H9 (cell line): ENCODE results near the gene TMEM9. TPM values are rescaled to one million over a fixed set of nuclear protein-coding genes. Genes with fewer than 3 reads are reported as not detected.

ENCODE experiments used
- DNase-seq: peaks from one replicate; pipeline ENCODE4 v3.0.0-alpha.2; 2017
- H2AFZ ChIP-seq: one replicate; pipeline ENCODE4 v1.6.1; 2013; ENCODE audit warnings: mild to moderate bottlenecking, low read length, control low read depth, moderate library complexity
- H2AK5ac ChIP-seq: 2 replicates; pipeline ENCODE4 v1.6.1; 2013; ENCODE audit warnings: low read length, control low read depth, mixed read lengths; ENCODE audit not compliant: insufficient read length
- H2BK120ac ChIP-seq: one replicate; pipeline ENCODE4 v1.6.1; 2013; ENCODE audit warnings: low read depth, mild to moderate bottlenecking, low read length, control low read depth, inconsistent platforms; ENCODE audit not compliant: poor library complexity, severe bottlenecking
- H2BK12ac ChIP-seq: 2 replicates; pipeline ENCODE4 v1.6.1; 2013; ENCODE audit warnings: low read length, control low read depth, mixed read lengths, low read depth; ENCODE audit not compliant: insufficient read length
- H2BK15ac ChIP-seq: 2 replicates; pipeline ENCODE4 v1.6.1; 2013; ENCODE audit warnings: low read depth, low read length, control low read depth
- H2BK20ac ChIP-seq: one replicate; pipeline ENCODE4 v1.6.1; 2013; ENCODE audit warnings: low read depth, mild to moderate bottlenecking, low read length, control low read depth, inconsistent platforms; ENCODE audit not compliant: poor library complexity, severe bottlenecking
- H2BK5ac ChIP-seq: 2 replicates; pipeline ENCODE4 v1.6.1; 2013; ENCODE audit warnings: low read length, control low read depth, mixed read lengths; ENCODE audit not compliant: insufficient read length
- H3K14ac ChIP-seq: 2 replicates; pipeline ENCODE4 v1.6.1; 2013; ENCODE audit warnings: low read length, control low read depth; ENCODE audit not compliant: insufficient read depth
- H3K18ac ChIP-seq: 2 replicates; pipeline ENCODE4 v1.6.1; 2013; ENCODE audit warnings: low read depth, mild to moderate bottlenecking, mixed read lengths, low read length, control low read depth; ENCODE audit not compliant: insufficient read length
- H3K23ac ChIP-seq: 2 replicates; pipeline ENCODE4 v1.6.1; 2013; ENCODE audit warnings: low read length, control low read depth, mixed read lengths, low read depth; ENCODE audit not compliant: insufficient read length
- H3K23me2 ChIP-seq: 2 replicates; pipeline ENCODE4 v1.6.1; 2013; ENCODE audit warnings: low read depth, mild to moderate bottlenecking, mixed read lengths, low read length, control low read depth; ENCODE audit not compliant: insufficient read length, poor library complexity, severe bottlenecking
- H3K27ac ChIP-seq: 2 replicates; pipeline ENCODE4 v1.5.1; 2013; ENCODE audit warnings: low read length, control low read depth, mixed read lengths, low read depth; ENCODE audit not compliant: insufficient read length
- H3K27me3 ChIP-seq: 2 replicates; pipeline ENCODE4 v1.6.1; 2013; ENCODE audit warnings: low read length, control low read depth, inconsistent platforms; ENCODE audit not compliant: insufficient read depth
- H3K4ac ChIP-seq: 2 replicates; pipeline ENCODE4 v1.6.1; 2013; ENCODE audit warnings: low read depth, mild to moderate bottlenecking, control low read depth, inconsistent platforms, low read length, moderate library complexity
- H3K4me1 ChIP-seq: 2 replicates; pipeline ENCODE4 v1.6.1; 2013; ENCODE audit warnings: low read length, control low read depth, inconsistent platforms; ENCODE audit not compliant: insufficient read depth
- H3K4me2 ChIP-seq: 2 replicates; pipeline ENCODE4 v1.6.1; 2013; ENCODE audit warnings: low read length, control low read depth, mixed read lengths; ENCODE audit not compliant: insufficient read length, insufficient read depth
- H3K56ac ChIP-seq: 2 replicates; pipeline ENCODE4 v1.6.1; 2013; ENCODE audit warnings: low read depth, mild to moderate bottlenecking, mixed read lengths, low read length, control low read depth; ENCODE audit not compliant: insufficient read length
- H3K79me1 ChIP-seq: 2 replicates; pipeline ENCODE4 v1.6.1; 2013; ENCODE audit warnings: low read depth, mild to moderate bottlenecking, moderate library complexity, low read length, control low read depth, inconsistent platforms; ENCODE audit not compliant: insufficient read depth, poor library complexity, severe bottlenecking
- H3K79me2 ChIP-seq: 2 replicates; pipeline ENCODE4 v1.6.1; 2013; ENCODE audit warnings: low read length, control low read depth, inconsistent platforms; ENCODE audit not compliant: insufficient read depth
- H3K9ac ChIP-seq: 2 replicates; pipeline ENCODE4 v1.6.1; 2013; ENCODE audit warnings: low read length, control low read depth, mixed read lengths; ENCODE audit not compliant: insufficient read length; ENCODE audit errors: extremely low read depth
- H3K9me3 ChIP-seq: one replicate; pipeline ENCODE4 v1.6.1; 2013; ENCODE audit warnings: low read depth, low read length, inconsistent platforms; ENCODE audit not compliant: control insufficient read depth
- H3T11ph ChIP-seq: one replicate; pipeline ENCODE4 v1.6.1; 2013; ENCODE audit warnings: mild to moderate bottlenecking, low read length, control low read depth, inconsistent platforms
- H4K20me1 ChIP-seq: one replicate; pipeline ENCODE4 v1.6.1; 2013; ENCODE audit not compliant: control insufficient read depth, insufficient read length, insufficient read depth
- H4K5ac ChIP-seq: 2 replicates; pipeline ENCODE4 v1.6.1; 2013; ENCODE audit warnings: low read depth, mild to moderate bottlenecking, mixed read lengths, low read length, control low read depth; ENCODE audit not compliant: insufficient read length
- H4K8ac ChIP-seq: replicated peaks from 2 replicates; pipeline ENCODE4 v1.6.1; 2013; ENCODE audit warnings: low read length, control low read depth, mixed read lengths, low read depth; ENCODE audit not compliant: insufficient read length
- H4K91ac ChIP-seq: 2 replicates; pipeline ENCODE4 v1.6.1; 2013; ENCODE audit warnings: low read depth, mild to moderate bottlenecking, moderate library complexity, mixed read lengths, low read length, control low read depth; ENCODE audit not compliant: insufficient read length
- H3K27ac Mint-ChIP-seq, 3 experiments: 2 replicates in 2 of 3; 3 replicates in 1 of 3; pipeline ENCODE4 v1.8.0; 2020 to 2021; ENCODE audit warnings: mixed read lengths in 3 of 3, mild to moderate bottlenecking in 1 of 3, moderate library complexity in 1 of 3
- H3K27me3 Mint-ChIP-seq: 2 replicates; pipeline ENCODE4 v1.8.0; 2021; ENCODE audit warnings: low read depth, mild to moderate bottlenecking, moderate library complexity, mixed read lengths
- H3K36me3 Mint-ChIP-seq, 3 experiments: 2 replicates in 2 of 3; 3 replicates in 1 of 3; pipeline ENCODE4 v1.8.0; 2020 to 2021; ENCODE audit warnings: low read depth in 3 of 3, mixed read lengths in 3 of 3; ENCODE audit not compliant: insufficient read depth in 1 of 3
- H3K4me1 Mint-ChIP-seq, 2 experiments: 2 replicates each; pipeline ENCODE4 v1.8.0; 2020; ENCODE audit warnings: mixed read lengths in 2 of 2
- H3K4me3 Mint-ChIP-seq, 2 experiments: 2 replicates in 1 of 2; 3 replicates in 1 of 2; pipeline ENCODE4 v1.8.0; 2020 to 2021; ENCODE audit warnings: mild to moderate bottlenecking in 2 of 2, mixed read lengths in 2 of 2, moderate library complexity in 1 of 2
- H3K9me3 Mint-ChIP-seq, 2 experiments: 2 replicates in 1 of 2; 3 replicates in 1 of 2; pipeline ENCODE4 v1.8.0; 2020; ENCODE audit warnings: mild to moderate bottlenecking in 2 of 2, mixed read lengths in 2 of 2, moderate library complexity in 1 of 2
- WGBS: extraction: QIAGEN DNeasy Blood & Tissue Kit; methylation state at CpG from one replicate; pipeline ENCODE4 v1.1.7; 2013; ENCODE audit warnings: missing lambda C conversion rate, low lambda C conversion rate, mixed read lengths; ENCODE audit not compliant: insufficient read length; ENCODE audit errors: extremely low coverage; 5-methylcytosine and 5-hydroxymethylcytosine counted together
- total RNA-seq: library from RNA; stranded (reverse); gene quantifications from 2 replicates; pipeline ENCODE4 v1.2.1, GENCODE V29; 2021
- TF ChIP-seq, protein P1 (sequence below): fragments of 200-600 bp; sonication (generic); conservative IDR thresholded peaks from 3 replicates; pipeline ENCODE4 v1.8.0; 2021; ENCODE audit warnings: antibody characterized with exemption, mild to moderate bottlenecking

Gene TMEM9
- total RNA-seq, 1 experiment from 2014 or later = 93.4 TPM

DNA sequence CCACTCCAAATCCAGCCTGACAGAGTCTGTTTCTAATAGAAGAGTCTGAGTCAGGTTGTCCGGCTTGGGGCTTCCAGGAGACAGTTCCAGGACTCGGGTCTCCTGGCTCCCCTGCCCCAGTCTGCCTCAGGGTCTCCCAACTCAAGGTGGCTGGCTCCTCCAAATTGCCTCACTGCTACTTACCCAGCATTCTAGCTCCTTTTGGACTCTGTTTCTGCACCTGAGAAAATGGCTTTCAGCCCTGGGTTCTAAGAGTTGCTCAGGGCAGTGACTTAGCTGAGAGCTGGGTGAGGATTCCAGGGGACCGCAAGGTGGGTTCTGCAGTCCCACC, 30.8 kb upstream of the TMEM9 start:
- Histone ChIP-seq H3K79me1 (no peaks in the 10 kb centered on the region), H2BK120ac (no peak overlapping the region), H2BK20ac (no peak overlapping the region), H4K5ac (no peak overlapping the region), H3K9ac (no peak overlapping the region), H3T11ph (no peak overlapping the region), H3K4me2 (no peak overlapping the region), H2AK5ac (no peak overlapping the region), H2BK15ac (no peak overlapping the region), H3K27me3 (no peaks in the 10 kb centered on the region), H3K79me2 (no peaks in the 10 kb centered on the region), H3K4ac (no peak overlapping the region), H3K23ac (no peak overlapping the region), H4K91ac (no peak overlapping the region), H3K18ac (no peak overlapping the region), H3K23me2 (no peaks in the 10 kb centered on the region), H3K9me3 (no peaks in the 10 kb centered on the region), H3K4me1 (no peaks in the 10 kb centered on the region), H3K56ac (no peak overlapping the region), H3K27ac (no peak overlapping the region), H3K14ac (no peak overlapping the region), H2BK12ac (no peak overlapping the region), H2AFZ (no peak overlapping the region), H4K8ac (no peak overlapping the region), H4K20me1 (no peaks in the 10 kb centered on the region), H2BK5ac (no peak overlapping the region)
- Mint-ChIP-seq H3K4me3 (no peak overlapping the region), H3K27me3 (peaks cover 35% of the 10 kb centered on the region), H3K27ac (peak overlapping the region in 1 of 3 experiments; percentile 23; a peak in 1 of 7 replicates), H3K4me1 (peaks cover 12 to 15% of the 10 kb centered on the region in 2 experiments), H3K9me3 (no peaks in the 10 kb centered on the region), H3K36me3 (no peaks in the 10 kb centered on the region)
- TF ChIP-seq, protein P1, sequence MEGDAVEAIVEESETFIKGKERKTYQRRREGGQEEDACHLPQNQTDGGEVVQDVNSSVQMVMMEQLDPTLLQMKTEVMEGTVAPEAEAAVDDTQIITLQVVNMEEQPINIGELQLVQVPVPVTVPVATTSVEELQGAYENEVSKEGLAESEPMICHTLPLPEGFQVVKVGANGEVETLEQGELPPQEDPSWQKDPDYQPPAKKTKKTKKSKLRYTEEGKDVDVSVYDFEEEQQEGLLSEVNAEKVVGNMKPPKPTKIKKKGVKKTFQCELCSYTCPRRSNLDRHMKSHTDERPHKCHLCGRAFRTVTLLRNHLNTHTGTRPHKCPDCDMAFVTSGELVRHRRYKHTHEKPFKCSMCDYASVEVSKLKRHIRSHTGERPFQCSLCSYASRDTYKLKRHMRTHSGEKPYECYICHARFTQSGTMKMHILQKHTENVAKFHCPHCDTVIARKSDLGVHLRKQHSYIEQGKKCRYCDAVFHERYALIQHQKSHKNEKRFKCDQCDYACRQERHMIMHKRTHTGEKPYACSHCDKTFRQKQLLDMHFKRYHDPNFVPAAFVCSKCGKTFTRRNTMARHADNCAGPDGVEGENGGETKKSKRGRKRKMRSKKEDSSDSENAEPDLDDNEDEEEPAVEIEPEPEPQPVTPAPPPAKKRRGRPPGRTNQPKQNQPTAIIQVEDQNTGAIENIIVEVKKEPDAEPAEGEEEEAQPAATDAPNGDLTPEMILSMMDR = no peak
- no CpG with 5 or more reads among the region's 3 CpGs for WGBS
- no peak for DNase-seq
